GM04504 (cell line): ENCODE measurements around the gene KLHDC4.
"Not testable (repeated sequence)": the region's sequence is repeated elsewhere in the genome, so short reads cannot be mapped to it uniquely, and the experiment has no call there.

ENCODE experiments used
- DNase-seq: peaks from one replicate; pipeline ENCODE4 v3.0.0-alpha.2; 2012; ENCODE audit warnings: low read depth

Gene KLHDC4

GRCh38 chr16:87788730-87789436 lies 23.1 kb upstream of the KLHDC4 start:
- DNase-seq = not testable (repeated sequence)

- DNase-seq = not testable (repeated sequence)
These were observed 21.8 kb upstream of the KLHDC4 start for GRCh38 chr16:87787451-87788091.

GRCh38 chr16:87784812-87785211 lies 19.0 kb upstream of the KLHDC4 start:
- DNase-seq = no peak

- DNase-seq = no peak
These were observed 16.2 kb upstream of the KLHDC4 start for GRCh38 chr16:87782033-87782432.

GRCh38 chr16:87780385-87780989 lies 14.7 kb upstream of the KLHDC4 start:
- no peak for DNase-seq

GRCh38 chr16:87778830-87779579 lies 13.2 kb upstream of the KLHDC4 start:
- peak; percentile 92 for DNase-seq

GRCh38 chr16:87778476-87778829 lies 12.7 kb upstream of the KLHDC4 start:
- DNase-seq = no peak

- DNase-seq = not testable (repeated sequence)
These were observed 8.1 kb upstream of the KLHDC4 start for GRCh38 chr16:87773836-87774235.

- not testable (repeated sequence) for DNase-seq
These were observed 1.7 kb upstream of the KLHDC4 start for GRCh38 chr16:87767456-87767855.

GRCh38 chr16:87766485-87766797 lies 655 bp upstream of the KLHDC4 start:
- DNase-seq = no peak

- DNase-seq = no peak
These were observed 362 bp downstream of the KLHDC4 start for GRCh38 chr16:87765473-87765775.

- DNase-seq = no peak
These were observed 950 bp downstream of the KLHDC4 start for GRCh38 chr16:87764600-87765472.

- no peak for DNase-seq
These were observed 3.2 kb downstream of the KLHDC4 start for GRCh38 chr16:87762620-87763019.

GRCh38 chr16:87762071-87762571 lies 3.7 kb downstream of the KLHDC4 start:
- no peak for DNase-seq

- DNase-seq = no peak
These were observed 4.7 kb downstream of the KLHDC4 start for GRCh38 chr16:87761060-87761459.

GRCh38 chr16:87757841-87758426 lies 7.9 kb downstream of the KLHDC4 start:
- no peak for DNase-seq

- DNase-seq = no peak
These were observed 11.3 kb downstream of the KLHDC4 start for GRCh38 chr16:87754535-87754934.

GRCh38 chr16:87747626-87748414 lies 18.0 kb downstream of the KLHDC4 start:
- no peak for DNase-seq

- no peak for DNase-seq
These were observed 19.6 kb downstream of the KLHDC4 start for GRCh38 chr16:87746178-87746577.

- DNase-seq = no peak
These were observed 20.9 kb downstream of the KLHDC4 start for GRCh38 chr16:87744750-87745514.
